Endothelial cell of umbilical vein (primary cell): ENCODE data around the gene PRDM2. TPM values are rescaled to one million over a fixed set of nuclear protein-coding genes. Genes with fewer than 3 reads are reported as not detected.

Source experiments
- BruUV-seq: library from RNA; stranded (reverse); fragments of 400-500 nt; replicated peaks from 2 replicates; lab custom pipeline; 2021; lab: Mats Ljungman, UMichigan
- CTCF ChIA-PET: fragments of 300-600, 350-600 bp; sonication (Branson Sonifier 250); formaldehyde crosslinking; loops from one replicate; lab custom pipeline; 2021; ENCODE audit warnings: antibody characterized with exemption, inconsistent platforms; lab: Charles Lee
- POLR2A ChIA-PET: fragments of 300-600, 350-600 bp; sonication (Branson Sonifier 250); formaldehyde crosslinking; loops from one replicate; lab custom pipeline; 2021; ENCODE audit warnings: antibody characterized with exemption, inconsistent platforms; lab: Charles Lee
- DNase-seq: peaks from one replicate; pipeline ENCODE4 v3.0.0-alpha.2; 2011; ENCODE audit warnings: low read depth, low spot score
- FAIRE-seq: peaks from 2 replicates; lab custom pipeline; 2011; peaks lifted over from hg19 to GRCh38; lab: Jason Lieb, UNC
- H2AFZ ChIP-seq: 2 replicates; pipeline ENCODE4 v1.6.0; 2012; ENCODE audit warnings: low read depth, low read length, control low read depth, inconsistent platforms
- H3K27ac ChIP-seq: 2 replicates; pipeline ENCODE4 v1.5.1; 2011; ENCODE audit warnings: low read depth, mild to moderate bottlenecking, control low read depth, low read length, moderate library complexity; ENCODE audit not compliant: insufficient read depth
- H3K27me3 ChIP-seq, 2 experiments: 2 replicates each; pipeline versions ENCODE4 v1.6.0 to v1.6.1; 2011; ENCODE audit warnings: low read length in 2 of 2, mixed read lengths in 1 of 2; ENCODE audit not compliant: control insufficient read depth in 2 of 2, insufficient read depth in 2 of 2
- H3K36me3 ChIP-seq, 2 experiments: 2 replicates in 1 of 2; 3 replicates in 1 of 2; pipeline ENCODE4 v1.5.1; 2011; ENCODE audit warnings: low read length in 2 of 2, mild to moderate bottlenecking in 1 of 2, moderate library complexity in 1 of 2; ENCODE audit not compliant: control insufficient read depth in 2 of 2, insufficient read depth in 2 of 2; ENCODE audit errors: extremely low read depth in 1 of 2
- H3K4me1 ChIP-seq: 3 replicates; pipeline ENCODE4 v1.5.1; 2011; ENCODE audit warnings: mild to moderate bottlenecking, low read length; ENCODE audit not compliant: control insufficient read depth, insufficient read depth; ENCODE audit errors: extremely low read depth
- H3K4me2 ChIP-seq: 2 replicates; pipeline ENCODE4 v1.6.1; 2011; ENCODE audit warnings: low read length, control low read depth, mixed read lengths; ENCODE audit not compliant: insufficient read depth
- H3K4me3 ChIP-seq, 3 experiments: fragments of 200-600 bp in 1 of 3; sonication (generic), shearing (Covaris generic) in 1 of 3; replicated peaks in 1 of 3; 2 replicates each; pipeline ENCODE4 v1.5.1; 2011 to 2016; ENCODE audit warnings: control low read depth in 3 of 3, low read length in 3 of 3, mild to moderate bottlenecking in 2 of 3, inconsistent platforms in 1 of 3, low read depth in 1 of 3, moderate library complexity in 1 of 3; ENCODE audit not compliant: insufficient read depth in 1 of 3
- H3K79me2 ChIP-seq: 2 replicates; pipeline ENCODE4 v1.6.0; 2012; ENCODE audit warnings: low read length, inconsistent platforms; ENCODE audit not compliant: control insufficient read depth, insufficient read depth
- H3K9ac ChIP-seq: replicated peaks from 2 replicates; pipeline ENCODE3; 2011; ENCODE audit warnings: low read length, control low read depth; ENCODE audit not compliant: insufficient read depth; ENCODE audit errors: extremely low read depth
- H3K9me1 ChIP-seq: replicated peaks from 3 replicates; pipeline ENCODE4 v1.6.0; 2011; ENCODE audit warnings: mild to moderate bottlenecking, low read length; ENCODE audit not compliant: control insufficient read depth, insufficient read depth; ENCODE audit errors: extremely low read depth
- H3K9me3 ChIP-seq: replicated peaks from 2 replicates; pipeline ENCODE4 v1.5.1; 2012; ENCODE audit warnings: low read length, inconsistent platforms; ENCODE audit not compliant: control insufficient read depth, insufficient read depth
- H4K20me1 ChIP-seq: replicated peaks from 2 replicates; pipeline ENCODE3; 2011; ENCODE audit warnings: mild to moderate bottlenecking, low read length; ENCODE audit not compliant: control insufficient read depth, insufficient read depth; ENCODE audit errors: extremely low read depth
- CTCF ChIP-seq, 2 donors: IDR thresholded peaks; 1 replicate in 1 of 2; 2 replicates in 1 of 2; pipeline ENCODE4 v1.5.1; 2011; ENCODE audit warnings: low read length in 2 of 2, mild to moderate bottlenecking in 2 of 2, moderate library complexity in 2 of 2, control low read depth in 1 of 2, inconsistent platforms in 1 of 2, low read depth in 1 of 2; ENCODE audit not compliant: insufficient read depth in 1 of 2; ENCODE audit errors: extremely low read depth in 1 of 2
- EZH2 ChIP-seq: IDR thresholded peaks from 2 replicates; pipeline ENCODE4 v1.6.1; 2012; ENCODE audit warnings: borderline replicate concordance, low read depth, mild to moderate bottlenecking, moderate library complexity, low read length, inconsistent platforms; ENCODE audit not compliant: severe bottlenecking
- FOS ChIP-seq: IDR thresholded peaks from 2 replicates; pipeline ENCODE4 v1.6.1; 2011; ENCODE audit warnings: mild to moderate bottlenecking, low read length, moderate library complexity, borderline replicate concordance; ENCODE audit not compliant: insufficient read depth
- GATA2 ChIP-seq: IDR thresholded peaks from 2 replicates; pipeline ENCODE4 v1.7.0; 2011; ENCODE audit warnings: low read depth, mild to moderate bottlenecking, moderate library complexity, mixed read lengths, low read length; ENCODE audit not compliant: insufficient read length, insufficient read depth
- JUN ChIP-seq: IDR thresholded peaks from 2 replicates; pipeline ENCODE4 v1.6.1; 2011; ENCODE audit warnings: borderline replicate concordance, low read depth; ENCODE audit not compliant: insufficient read length, insufficient read depth
- MAX ChIP-seq: IDR thresholded peaks from 2 replicates; pipeline ENCODE4 v1.6.1; 2011; ENCODE audit not compliant: insufficient read depth, insufficient read length
- MYC ChIP-seq: IDR thresholded peaks from one replicate; pipeline ENCODE4 v1.6.1; 2011; ENCODE audit warnings: mild to moderate bottlenecking, low read depth, low read length
- POLR2A ChIP-seq: IDR thresholded peaks from 2 replicates; pipeline ENCODE4 v1.6.1; 2012; ENCODE audit warnings: low read depth, mild to moderate bottlenecking, control low read depth, low read length
- POLR2AphosphoS5 ChIP-seq: IDR thresholded peaks from 2 replicates; pipeline ENCODE4 v1.6.1; 2012; ENCODE audit warnings: low read depth, mild to moderate bottlenecking, control low read depth, low read length, moderate library complexity; ENCODE audit not compliant: insufficient read depth
- dilution Hi-C: fragments of 300-500 bp; cut with MboI; formaldehyde crosslinking; loops from one replicate; pipeline ENCODE4 v1.15.0; 2019; ENCODE audit warnings: low sequenced_read_pairs; ENCODE audit not compliant: extremely low pct_ligation_motif_present
- intact Hi-C: fragments of 100-400 bp; cut with micrococcal nuclease; formaldehyde crosslinking; loops from one replicate; pipeline ENCODE4 v1.10.0; 2022
- polyA plus RNA-seq, 4 experiments: library from polyadenylated mRNA; depleted of rRNA in 3 of 4; stranded (reverse) in 3 of 4; unstranded in 1 of 4; fragments of >200 nt; gene quantifications; 2 replicates each; pipeline versions ENCODE4 v1.2.1 to v1.2.3, GENCODE V29; 2011 to 2012; ENCODE audit warnings: missing spikeins in 1 of 4
- total RNA-seq: library from RNA; stranded (reverse); gene quantifications from 2 replicates; pipeline ENCODE4 v1.2.3, GENCODE V29; 2021

PRDM2 gene
- total and polyA plus RNA-seq, 2 donors (not counting 3 experiments of a cell fraction or from before 2014, with no cell fraction given) = 11.3 to 35.7 TPM

- no peak for FAIRE-seq
These were observed 33.1 kb downstream of the PRDM2 start for GRCh38 chr1:13732971-13733667.

More at GRCh38 chr1:13732971-13733667, 33.1 kb downstream of the PRDM2 start:
- no peak overlapping the region for H2AFZ ChIP-seq
- dilution Hi-C loops = no loop called here
- no peaks in the 10 kb centered on the region for H4K20me1 ChIP-seq
- no peaks in the 10 kb centered on the region for H3K36me3 ChIP-seq
- intact Hi-C loops = no loop called here
- H3K4me3 ChIP-seq = no peak overlapping the region
- no peak overlapping the region for H3K9ac ChIP-seq
- H3K4me1 ChIP-seq = peaks cover 5% of the 10 kb centered on the region
- ChIA-PET CTCF (no interaction called here), POLR2A (no interaction called here)
- H3K79me2 ChIP-seq = no peaks in the 10 kb centered on the region
- no TSS peak for BruUV-seq
- no peak for DNase-seq
- no peak overlapping the region for H3K4me2 ChIP-seq
- H3K9me3 ChIP-seq = no peaks in the 10 kb centered on the region
- TF ChIP-seq FOS (no peak), POLR2AphosphoS5 (no peak), MYC (no peak), EZH2 (no peak), JUN (no peak), MAX (no peak), CTCF (IDR thresholded peaks at IDR 0.05; ENCODE audit: extremely low read depth in 1 of 2, insufficient read depth in 1 of 2, low read depth in 1 of 2, low read length in 2 of 2) (no peak), GATA2 (no peak), POLR2A (no peak)
- H3K27ac ChIP-seq = no peak overlapping the region
- no peaks in the 10 kb centered on the region for H3K9me1 ChIP-seq
- H3K27me3 ChIP-seq = no peaks in the 10 kb centered on the region
